HG03565 (cell line): Measurements from ENCODE around the gene DARS2.

ENCODE experiments used
- ATAC-seq: cut with Tn5 transposase; IDR thresholded peaks from one replicate; pipeline ENCODE4 v1.9.1; 2021; ENCODE audit warnings: mild to moderate bottlenecking, moderate library complexity; ENCODE audit not compliant: unreplicated experiment

Gene DARS2

GRCh38 chr1:173886746-173887611, 62.5 kb downstream of the DARS2 start:
- ATAC-seq = no peak

- no peak for ATAC-seq
Observed at GRCh38 chr1:173887627-173888026, 63.2 kb downstream of the DARS2 start.

- no peak for ATAC-seq
Observed at GRCh38 chr1:173888749-173889148, 64.3 kb downstream of the DARS2 start.

GRCh38 chr1:173889885-173890284, 65.4 kb downstream of the DARS2 start:
- no peak for ATAC-seq

DNA sequence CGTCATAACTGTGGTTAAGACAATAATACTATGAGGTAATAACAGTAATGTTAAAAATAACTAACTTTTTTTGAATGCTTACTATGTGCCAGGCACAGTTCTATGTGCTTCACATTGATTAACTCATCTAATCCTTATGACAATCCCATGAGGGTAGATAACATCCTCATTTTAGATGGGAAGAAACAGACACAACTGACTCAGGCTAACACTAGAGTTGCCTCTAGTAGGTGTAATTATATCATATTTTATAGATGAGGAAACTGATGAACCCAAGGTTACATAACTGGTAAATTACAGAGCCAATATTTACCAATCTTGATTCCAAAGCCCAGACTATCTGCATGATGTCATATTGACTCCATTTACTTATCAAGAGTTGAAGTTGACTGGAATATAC, 69.1 kb downstream of the DARS2 start:
- ATAC-seq = no peak

GRCh38 chr1:173894189-173894588, 69.7 kb downstream of the DARS2 start:
- ATAC-seq = no peak

GRCh38 chr1:173900427-173900826, 76.0 kb downstream of the DARS2 start:
- ATAC-seq = no peak

DNA sequence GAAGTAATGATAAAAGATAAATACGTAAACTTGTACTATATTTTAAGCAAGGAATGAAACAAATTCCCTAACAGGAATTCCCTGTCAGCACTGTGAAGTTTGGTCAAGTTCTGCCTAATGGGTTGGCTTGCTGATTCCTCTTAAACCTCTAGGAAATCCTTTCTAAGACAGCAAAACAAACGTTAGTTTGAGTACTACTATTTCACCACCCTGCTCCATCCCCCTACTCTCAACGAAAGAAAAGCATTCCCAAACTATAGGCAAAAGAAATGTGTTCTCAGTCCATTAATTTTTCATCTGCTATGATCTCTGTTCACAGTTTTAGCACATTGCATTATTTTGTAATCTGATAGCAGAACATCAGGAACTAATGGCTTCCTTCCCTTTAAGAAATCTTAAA, 76.5 kb downstream of the DARS2 start:
- ATAC-seq = no peak

- ATAC-seq = no peak
Observed at GRCh38 chr1:173903827-173904531, 79.5 kb downstream of the DARS2 start.
